Activated CD4-positive, alpha-beta T cell treated with anti-CD3 and anti-CD28 coated beads, Interleukin-2, amount 10 ng/mL, durations not matched to agents 7 days and 5 days (primary cell): ENCODE results near the gene NTM. TPM values are rescaled to one million over a fixed set of nuclear protein-coding genes. Genes with fewer than 3 reads are reported as not detected.

Experiments
- CTCF ChIA-PET: fragments of 350-600 bp; sonication (Branson Sonifier 250); formaldehyde crosslinking; loops from one replicate; lab custom pipeline; 2021; ENCODE audit warnings: antibody characterized with exemption; lab: Charles Lee
- POLR2A ChIA-PET: fragments of 350-600 bp; sonication (Branson Sonifier 250); formaldehyde crosslinking; loops from one replicate; lab custom pipeline; 2021; ENCODE audit warnings: antibody characterized with exemption; lab: Charles Lee
- DNase-seq: peaks from one replicate; pipeline ENCODE4 v3.0.0-alpha.2; 2020
- H3K27ac Mint-ChIP-seq: one replicate; pipeline ENCODE4 v1.8.0; 2021; ENCODE audit warnings: mild to moderate bottlenecking, moderate library complexity, mixed read lengths
- H3K27me3 Mint-ChIP-seq: one replicate; pipeline ENCODE4 v1.8.0; 2021; ENCODE audit warnings: mixed read lengths
- H3K36me3 Mint-ChIP-seq: one replicate; pipeline ENCODE4 v1.8.0; 2021; ENCODE audit warnings: low read depth, mixed read lengths
- H3K4me1 Mint-ChIP-seq: one replicate; pipeline ENCODE4 v1.8.0; 2021; ENCODE audit warnings: mixed read lengths
- H3K4me3 Mint-ChIP-seq: one replicate; pipeline ENCODE4 v1.8.0; 2021; ENCODE audit warnings: mild to moderate bottlenecking, moderate library complexity, mixed read lengths
- H3K9me3 Mint-ChIP-seq: one replicate; pipeline ENCODE4 v1.8.0; 2021; ENCODE audit warnings: mixed read lengths
- total RNA-seq, 2 experiments: library from RNA; stranded (reverse); gene quantifications; one replicate each; pipeline ENCODE4 v1.2.3, GENCODE V29; 2021

The NTM gene
- total RNA-seq, 2 experiments from 2014 or later, result not detected

DNA sequence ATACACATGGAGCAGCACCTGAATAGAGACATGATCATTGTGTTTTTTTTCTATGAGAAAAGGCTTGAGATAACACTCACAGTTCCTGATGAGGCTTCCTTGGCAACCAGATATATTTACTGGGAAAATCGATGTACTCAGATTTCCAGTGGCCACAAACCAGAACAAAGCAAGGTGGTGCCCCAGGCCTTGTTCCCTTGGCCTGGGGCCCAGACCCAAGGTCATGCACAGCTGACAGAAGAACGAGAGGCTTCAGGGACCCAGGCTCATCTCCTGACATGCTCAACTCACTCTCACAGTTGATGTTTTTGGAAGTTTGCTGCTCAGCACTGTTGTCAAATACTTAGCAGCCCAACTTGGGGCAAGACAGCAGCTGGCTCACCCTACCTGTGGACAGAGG lies 281.8 kb downstream of the NTM start:
- Mint-ChIP-seq H3K4me1 (no peaks in the 10 kb centered on the region), H3K36me3 (no peaks in the 10 kb centered on the region), H3K27ac (no peak overlapping the region), H3K9me3 (no peaks in the 10 kb centered on the region), H3K4me3 (no peak overlapping the region), H3K27me3 (no peaks in the 10 kb centered on the region)
- CTCF ChIA-PET, result no interaction called here
- no peak for DNase-seq
- POLR2A ChIA-PET, result no interaction called here

GRCh38 chr11:131653260-131653659 lies 282.8 kb downstream of the NTM start:
- H3K27me3 Mint-ChIP-seq, result no peaks in the 10 kb centered on the region
- no peaks in the 10 kb centered on the region for H3K4me1 Mint-ChIP-seq
- DNase-seq, result no peak
- H3K9me3 Mint-ChIP-seq, result no peaks in the 10 kb centered on the region
- H3K4me3 Mint-ChIP-seq, result no peak overlapping the region
- H3K27ac Mint-ChIP-seq, result no peak overlapping the region
- ChIA-PET CTCF (no interaction called here), POLR2A (no interaction called here)
- H3K36me3 Mint-ChIP-seq, result no peaks in the 10 kb centered on the region

- H3K4me3 Mint-ChIP-seq, result no peak overlapping the region
- H3K27me3 Mint-ChIP-seq, result no peaks in the 10 kb centered on the region
- no peaks in the 10 kb centered on the region for H3K36me3 Mint-ChIP-seq
- no peak for DNase-seq
- no peaks in the 10 kb centered on the region for H3K4me1 Mint-ChIP-seq
- CTCF ChIA-PET, result interaction anchor here (0.8 kb wide), 1 partner anchor 20 kb away, joined by 3 read pairs; no protein-coding TSS in a partner anchor
- POLR2A ChIA-PET, result no interaction called here
- H3K27ac Mint-ChIP-seq, result no peak overlapping the region
- no peaks in the 10 kb centered on the region for H3K9me3 Mint-ChIP-seq
Observed at GRCh38 chr11:131654849-131655248, 284.4 kb downstream of the NTM start.

GRCh38 chr11:131656179-131656838 lies 285.9 kb downstream of the NTM start:
- DNase-seq, result no peak
- no peaks in the 10 kb centered on the region for H3K36me3 Mint-ChIP-seq
- POLR2A ChIA-PET, result no interaction called here
- H3K27me3 Mint-ChIP-seq, result no peaks in the 10 kb centered on the region
- CTCF ChIA-PET, result no interaction called here
- H3K27ac Mint-ChIP-seq, result no peak overlapping the region
- no peaks in the 10 kb centered on the region for H3K9me3 Mint-ChIP-seq
- no peaks in the 10 kb centered on the region for H3K4me1 Mint-ChIP-seq
- H3K4me3 Mint-ChIP-seq, result no peak overlapping the region

GRCh38 chr11:131656839-131657211 lies 286.4 kb downstream of the NTM start:
- ChIA-PET POLR2A (no interaction called here), CTCF (no interaction called here)
- H3K27me3 Mint-ChIP-seq, result no peaks in the 10 kb centered on the region
- no peaks in the 10 kb centered on the region for H3K9me3 Mint-ChIP-seq
- H3K4me3 Mint-ChIP-seq, result no peak overlapping the region
- no peak for DNase-seq
- H3K27ac Mint-ChIP-seq, result no peak overlapping the region
- no peaks in the 10 kb centered on the region for H3K4me1 Mint-ChIP-seq
- no peaks in the 10 kb centered on the region for H3K36me3 Mint-ChIP-seq

DNA sequence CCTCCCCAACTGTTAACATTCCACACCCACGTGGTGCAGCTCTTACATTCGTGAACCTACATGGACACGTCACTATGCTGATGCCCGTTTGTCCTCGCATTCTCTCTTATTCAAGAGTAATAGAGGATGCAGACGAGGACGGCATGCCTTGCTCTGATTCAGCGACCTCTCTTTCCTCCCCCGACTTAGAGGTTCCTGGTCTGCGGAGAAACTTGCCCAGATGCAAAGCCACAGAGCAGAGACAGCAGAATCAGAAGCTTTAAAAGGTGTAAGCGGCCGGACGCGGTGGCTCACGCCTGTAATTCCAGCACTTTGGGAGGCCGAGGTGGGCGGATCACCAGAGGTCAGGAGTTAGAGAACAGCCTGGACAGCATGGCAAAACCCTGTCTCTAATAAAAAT lies 288.0 kb downstream of the NTM start:
- no peaks in the 10 kb centered on the region for H3K9me3 Mint-ChIP-seq
- H3K27me3 Mint-ChIP-seq, result no peaks in the 10 kb centered on the region
- ChIA-PET CTCF (no interaction called here), POLR2A (no interaction called here)
- no peaks in the 10 kb centered on the region for H3K4me1 Mint-ChIP-seq
- H3K4me3 Mint-ChIP-seq, result no peak overlapping the region
- no peak overlapping the region for H3K27ac Mint-ChIP-seq
- no peak for DNase-seq
- H3K36me3 Mint-ChIP-seq, result no peaks in the 10 kb centered on the region

- CTCF ChIA-PET, result no interaction called here
- no peak for DNase-seq
Observed at GRCh38 chr11:131658952-131659351, 288.5 kb downstream of the NTM start.

DNA sequence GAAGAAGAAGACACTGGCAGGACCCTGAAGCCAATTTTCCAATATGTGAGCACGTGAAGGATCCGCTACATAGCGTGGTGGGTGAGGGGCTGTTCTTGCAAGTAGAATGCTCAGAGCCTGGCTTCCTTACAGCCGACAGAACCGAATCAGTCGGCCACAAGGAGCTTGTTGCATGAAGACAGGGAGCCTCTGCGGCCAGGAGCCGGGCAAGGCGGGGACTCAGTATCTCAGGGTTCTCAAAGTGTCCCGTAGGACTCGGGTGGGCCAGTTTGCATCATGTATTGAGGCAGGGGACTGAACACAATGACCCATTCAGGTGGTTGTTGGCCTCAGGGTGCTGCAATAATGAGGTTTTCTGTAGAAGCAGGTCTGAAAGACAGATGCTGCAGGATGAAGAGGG lies 289.5 kb downstream of the NTM start:
- DNase-seq, result no peak
- Mint-ChIP-seq H3K4me3 (no peak overlapping the region), H3K9me3 (no peaks in the 10 kb centered on the region), H3K36me3 (no peaks in the 10 kb centered on the region), H3K4me1 (no peaks in the 10 kb centered on the region), H3K27ac (no peak overlapping the region), H3K27me3 (no peaks in the 10 kb centered on the region)
- ChIA-PET POLR2A (no interaction called here), CTCF (no interaction called here)

More at GRCh38 chr11:131658952-131659351, 288.5 kb downstream of the NTM start:
- POLR2A ChIA-PET, result no interaction called here
- H3K27me3 Mint-ChIP-seq, result no peaks in the 10 kb centered on the region
- H3K4me3 Mint-ChIP-seq, result no peak overlapping the region
- H3K36me3 Mint-ChIP-seq, result no peaks in the 10 kb centered on the region
- H3K4me1 Mint-ChIP-seq, result no peaks in the 10 kb centered on the region
- no peak overlapping the region for H3K27ac Mint-ChIP-seq
- H3K9me3 Mint-ChIP-seq, result no peaks in the 10 kb centered on the region

- H3K4me3 Mint-ChIP-seq, result no peak overlapping the region
- no peaks in the 10 kb centered on the region for H3K27me3 Mint-ChIP-seq
- no peaks in the 10 kb centered on the region for H3K4me1 Mint-ChIP-seq
- H3K36me3 Mint-ChIP-seq, result no peaks in the 10 kb centered on the region
- no peak overlapping the region for H3K27ac Mint-ChIP-seq
- DNase-seq, result no peak
- no peaks in the 10 kb centered on the region for H3K9me3 Mint-ChIP-seq
- POLR2A ChIA-PET, result no interaction called here
- CTCF ChIA-PET, result no interaction called here
Observed at GRCh38 chr11:131661132-131661531, 290.7 kb downstream of the NTM start.

DNA sequence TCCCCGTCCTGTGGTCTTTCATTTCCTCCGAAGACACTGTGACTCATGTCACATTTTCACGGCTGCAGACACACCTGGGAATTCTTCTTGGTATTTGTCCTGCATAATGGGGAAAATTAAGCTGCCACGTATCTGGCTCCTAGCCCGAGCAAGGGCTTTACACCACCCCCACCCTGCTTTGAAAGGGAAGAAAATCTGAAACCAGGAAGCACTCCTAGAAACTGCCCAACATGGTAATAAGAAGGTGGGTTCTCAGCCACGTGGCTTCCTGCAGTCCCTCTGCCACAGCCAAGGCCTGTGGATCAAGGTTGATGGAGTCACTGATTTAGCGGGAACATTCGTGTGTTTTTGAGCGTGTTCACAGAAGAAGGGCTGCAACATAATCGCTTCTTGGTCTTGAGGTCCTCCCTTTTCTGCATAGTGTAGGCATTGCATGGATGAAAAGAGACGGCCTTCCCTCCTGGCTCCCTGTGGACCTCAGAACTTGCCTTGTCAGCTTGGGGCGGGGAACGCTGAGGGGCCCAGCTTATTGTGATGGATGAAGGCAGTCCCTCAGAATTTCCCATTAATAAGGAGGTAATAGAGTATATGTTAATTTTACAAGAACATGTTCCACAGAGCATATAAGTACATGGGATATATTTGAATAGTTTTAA lies 292.0 kb downstream of the NTM start:
- ChIA-PET POLR2A (no interaction called here), CTCF (no interaction called here)
- H3K4me1 Mint-ChIP-seq, result no peaks in the 10 kb centered on the region
- DNase-seq, result no peak
- H3K9me3 Mint-ChIP-seq, result no peaks in the 10 kb centered on the region
- H3K4me3 Mint-ChIP-seq, result no peak overlapping the region
- H3K27me3 Mint-ChIP-seq, result no peaks in the 10 kb centered on the region
- H3K27ac Mint-ChIP-seq, result no peak overlapping the region
- no peaks in the 10 kb centered on the region for H3K36me3 Mint-ChIP-seq

- CTCF ChIA-PET, result interaction anchor here (0.6 kb wide), 1 partner anchor 741 kb away, joined by 5 read pairs; no protein-coding TSS in a partner anchor
- Mint-ChIP-seq H3K27me3 (no peaks in the 10 kb centered on the region), H3K4me1 (no peaks in the 10 kb centered on the region), H3K27ac (no peak overlapping the region), H3K4me3 (no peak overlapping the region), H3K36me3 (no peaks in the 10 kb centered on the region), H3K9me3 (no peaks in the 10 kb centered on the region)
- no peak for DNase-seq
- POLR2A ChIA-PET, result no interaction called here
Observed at GRCh38 chr11:131662993-131663392, 292.6 kb downstream of the NTM start.

- H3K27ac Mint-ChIP-seq, result no peak overlapping the region
- no peak overlapping the region for H3K4me3 Mint-ChIP-seq
- POLR2A ChIA-PET, result no interaction called here
- H3K36me3 Mint-ChIP-seq, result no peaks in the 10 kb centered on the region
- H3K27me3 Mint-ChIP-seq, result no peaks in the 10 kb centered on the region
- CTCF ChIA-PET, result interaction anchor here (0.6 kb wide), 1 partner anchor 742 kb away, joined by 5 read pairs; no protein-coding TSS in a partner anchor
- H3K4me1 Mint-ChIP-seq, result no peaks in the 10 kb centered on the region
- no peaks in the 10 kb centered on the region for H3K9me3 Mint-ChIP-seq
- no peak for DNase-seq
Observed at GRCh38 chr11:131663405-131664200, 293.2 kb downstream of the NTM start.

GRCh38 chr11:131664293-131664692 lies 293.9 kb downstream of the NTM start:
- Mint-ChIP-seq H3K36me3 (no peaks in the 10 kb centered on the region), H3K4me3 (no peak overlapping the region), H3K27ac (no peak overlapping the region), H3K4me1 (no peaks in the 10 kb centered on the region), H3K27me3 (no peaks in the 10 kb centered on the region), H3K9me3 (no peaks in the 10 kb centered on the region)
- no peak for DNase-seq
- CTCF ChIA-PET, result no interaction called here
- POLR2A ChIA-PET, result no interaction called here
